Panc1 (cell line): ENCODE data around the gene CPSF2. TPM values are rescaled to one million over a fixed set of nuclear protein-coding genes. Genes with fewer than 3 reads are reported as not detected.

Experiments used
- ATAC-seq: fragments of 200-7000 bp; cut with Tn5 transposase; 2 replicates; pipeline ENCODE4 v1.9.1; 2020; ENCODE audit warnings: mild to moderate bottlenecking, moderate library complexity
- BruUV-seq: library from RNA; stranded (reverse); fragments of 400-500 nt; replicated peaks from 2 replicates; lab custom pipeline; 2021; lab: Mats Ljungman, UMichigan
- CTCF ChIA-PET: fragments of 300-600 bp; sonication (Branson Sonifier 250); formaldehyde crosslinking; loops from one replicate; lab custom pipeline; 2022; ENCODE audit warnings: antibody characterized with exemption; lab: Charles Lee
- POLR2A ChIA-PET: fragments of 300-600 bp; sonication (Branson Sonifier 250); formaldehyde crosslinking; loops from one replicate; lab custom pipeline; 2022; ENCODE audit warnings: antibody characterized with exemption; lab: Charles Lee
- DNase-seq: peaks from one replicate; pipeline ENCODE4 v3.0.0-alpha.2; 2010; ENCODE audit warnings: low read depth, low spot score
- H3K27ac ChIP-seq: 2 replicates; pipeline ENCODE4 v1.5.1; 2011; ENCODE audit warnings: mild to moderate bottlenecking, low read length, inconsistent platforms
- H3K27me3 ChIP-seq: fragments of 200-500 bp; sonication (Bioruptor generic); 2 replicates; pipeline ENCODE4 v1.6.0; 2014; ENCODE audit warnings: low read length, inconsistent platforms; ENCODE audit not compliant: control insufficient read depth, insufficient read depth
- H3K36me3 ChIP-seq: fragments of 200-500 bp; sonication (Bioruptor generic); 2 replicates; pipeline ENCODE4 v1.5.1; 2014; ENCODE audit warnings: inconsistent platforms, mild to moderate bottlenecking, low read length, moderate library complexity; ENCODE audit not compliant: control insufficient read depth, insufficient read depth
- H3K4me1 ChIP-seq: 2 replicates; pipeline ENCODE4 v1.5.1; 2011; ENCODE audit warnings: inconsistent platforms, mild to moderate bottlenecking, low read length, moderate library complexity; ENCODE audit not compliant: control insufficient read depth, insufficient read depth
- H3K4me3 ChIP-seq, 2 experiments: 2 replicates each; pipeline ENCODE4 v1.5.1; 2011 to 2012; ENCODE audit warnings: low read depth in 2 of 2, low read length in 2 of 2, mild to moderate bottlenecking in 2 of 2, inconsistent platforms in 1 of 2, moderate library complexity in 1 of 2
- H3K9me3 ChIP-seq: fragments of 200-500 bp; sonication (Bioruptor generic); 2 replicates; pipeline ENCODE4 v1.5.1; 2014; ENCODE audit warnings: low read depth, mild to moderate bottlenecking, inconsistent platforms, low read length, moderate library complexity; ENCODE audit not compliant: control insufficient read depth, insufficient read depth
- CTCF ChIP-seq: fragments of 450-650 bp; IDR thresholded peaks from 2 replicates; pipeline ENCODE4 v1.5.1; 2017; ENCODE audit warnings: mild to moderate bottlenecking
- POLR2AphosphoS5 ChIP-seq: IDR thresholded peaks from 2 replicates; pipeline ENCODE4 v1.6.1; 2012; ENCODE audit warnings: mild to moderate bottlenecking, low read depth, low read length, moderate library complexity
- SIN3A ChIP-seq: IDR thresholded peaks from 2 replicates; pipeline ENCODE4 v1.6.1; 2012; ENCODE audit warnings: low read depth, mild to moderate bottlenecking, low read length, moderate library complexity, borderline replicate concordance; ENCODE audit not compliant: insufficient read depth
- TCF7L2 ChIP-seq: IDR thresholded peaks from 2 replicates; pipeline ENCODE4 v1.6.1; 2011; ENCODE audit warnings: mild to moderate bottlenecking, low read depth, low read length, inconsistent platforms
- in situ Hi-C: cut with HindIII; loops from 2 replicates; pipeline ENCODE4 v1.10.0; 2016; ENCODE audit warnings: low sequenced_read_pairs, low pct_unique_long_range_greater_than_20kb
- intact Hi-C: fragments of 100-400 bp; cut with micrococcal nuclease; formaldehyde crosslinking; loops from one replicate; pipeline ENCODE4 v1.10.0; 2022; ENCODE audit not compliant: unreplicated experiment
- total RNA-seq: library from RNA; stranded (reverse); gene quantifications from one replicate; pipeline ENCODE4 v1.2.1, GENCODE V29; 2021; ENCODE audit not compliant: unreplicated experiment
- TF ChIP-seq, protein P1 (sequence below), 2 experiments: IDR thresholded peaks; 2 replicates each; pipeline ENCODE4 v1.6.1; 2011 to 2012; ENCODE audit warnings: low read depth in 2 of 2, control low read depth in 1 of 2, low read length in 1 of 2, mild to moderate bottlenecking in 1 of 2, moderate library complexity in 1 of 2; ENCODE audit not compliant: insufficient read depth in 1 of 2

CPSF2 gene
- total RNA-seq, 1 experiment from 2014 or later = 62.0 TPM

DNA sequence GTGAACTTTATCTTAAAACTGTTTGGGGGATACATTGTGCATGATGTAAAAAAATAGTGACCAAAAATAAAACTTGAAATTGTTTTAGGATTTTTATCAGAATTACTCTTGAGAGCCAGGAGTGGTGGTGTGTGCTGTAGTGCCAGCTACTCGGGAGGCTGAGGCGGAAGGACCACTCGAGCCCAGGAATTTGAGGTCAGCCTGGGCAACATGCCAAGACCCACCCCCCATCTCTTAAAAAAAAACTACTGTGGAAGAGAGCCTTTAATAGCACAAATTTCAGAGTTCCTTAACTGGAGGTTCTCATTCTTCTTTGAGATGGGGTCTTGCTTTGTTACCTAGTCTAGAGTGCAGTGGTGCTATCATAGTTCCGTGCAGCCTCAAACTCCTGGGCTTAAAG, 21.5 kb downstream of the CPSF2 start:
- BruUV-seq = no TSS peak
- TF ChIP-seq, protein P1, sequence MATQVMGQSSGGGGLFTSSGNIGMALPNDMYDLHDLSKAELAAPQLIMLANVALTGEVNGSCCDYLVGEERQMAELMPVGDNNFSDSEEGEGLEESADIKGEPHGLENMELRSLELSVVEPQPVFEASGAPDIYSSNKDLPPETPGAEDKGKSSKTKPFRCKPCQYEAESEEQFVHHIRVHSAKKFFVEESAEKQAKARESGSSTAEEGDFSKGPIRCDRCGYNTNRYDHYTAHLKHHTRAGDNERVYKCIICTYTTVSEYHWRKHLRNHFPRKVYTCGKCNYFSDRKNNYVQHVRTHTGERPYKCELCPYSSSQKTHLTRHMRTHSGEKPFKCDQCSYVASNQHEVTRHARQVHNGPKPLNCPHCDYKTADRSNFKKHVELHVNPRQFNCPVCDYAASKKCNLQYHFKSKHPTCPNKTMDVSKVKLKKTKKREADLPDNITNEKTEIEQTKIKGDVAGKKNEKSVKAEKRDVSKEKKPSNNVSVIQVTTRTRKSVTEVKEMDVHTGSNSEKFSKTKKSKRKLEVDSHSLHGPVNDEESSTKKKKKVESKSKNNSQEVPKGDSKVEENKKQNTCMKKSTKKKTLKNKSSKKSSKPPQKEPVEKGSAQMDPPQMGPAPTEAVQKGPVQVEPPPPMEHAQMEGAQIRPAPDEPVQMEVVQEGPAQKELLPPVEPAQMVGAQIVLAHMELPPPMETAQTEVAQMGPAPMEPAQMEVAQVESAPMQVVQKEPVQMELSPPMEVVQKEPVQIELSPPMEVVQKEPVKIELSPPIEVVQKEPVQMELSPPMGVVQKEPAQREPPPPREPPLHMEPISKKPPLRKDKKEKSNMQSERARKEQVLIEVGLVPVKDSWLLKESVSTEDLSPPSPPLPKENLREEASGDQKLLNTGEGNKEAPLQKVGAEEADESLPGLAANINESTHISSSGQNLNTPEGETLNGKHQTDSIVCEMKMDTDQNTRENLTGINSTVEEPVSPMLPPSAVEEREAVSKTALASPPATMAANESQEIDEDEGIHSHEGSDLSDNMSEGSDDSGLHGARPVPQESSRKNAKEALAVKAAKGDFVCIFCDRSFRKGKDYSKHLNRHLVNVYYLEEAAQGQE (IDR thresholded peaks at IDR 0.05; ENCODE audit: insufficient read depth in 1 of 2, low read depth in 2 of 2, low read length in 1 of 2) = no peak
- TF ChIP-seq TCF7L2 (no peak), SIN3A (no peak), CTCF (no peak), POLR2AphosphoS5 (no peak)
- H3K4me1 ChIP-seq = no peaks in the 10 kb centered on the region
- ChIA-PET POLR2A (no interaction called here), CTCF (no interaction called here)
- no peaks in the 10 kb centered on the region for H3K9me3 ChIP-seq
- no peak for DNase-seq
- peaks cover 30% of the 10 kb centered on the region for H3K36me3 ChIP-seq
- no peaks in the 10 kb centered on the region for H3K27me3 ChIP-seq
- H3K4me3 ChIP-seq = no peak overlapping the region
- in situ Hi-C loops = no loop called here
- intact Hi-C loops = no loop called here
- H3K27ac ChIP-seq = no peak overlapping the region
- no peak for ATAC-seq

DNA sequence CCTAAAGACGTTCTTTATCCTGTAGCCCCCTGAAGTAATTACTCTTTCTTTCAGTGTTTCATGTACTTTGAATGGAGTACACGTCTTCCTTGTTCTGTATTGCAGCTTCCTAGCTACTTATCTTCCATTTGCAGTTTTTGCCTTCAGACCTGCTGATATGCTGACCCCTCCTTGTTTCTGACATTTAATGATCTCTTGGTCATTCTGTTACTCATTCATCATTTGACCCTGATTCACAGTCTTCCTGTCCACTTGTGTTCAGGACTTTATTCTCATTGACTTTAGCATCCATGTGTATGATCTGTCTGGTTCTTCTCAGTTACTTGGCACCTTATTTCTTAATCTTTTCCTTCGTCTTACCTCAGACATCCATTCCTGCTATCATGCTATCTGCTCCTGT, 22.2 kb downstream of the CPSF2 start:
- Histone ChIP-seq H3K4me3 (no peak overlapping the region), H3K27me3 (no peaks in the 10 kb centered on the region), H3K4me1 (no peaks in the 10 kb centered on the region), H3K27ac (no peak overlapping the region), H3K36me3 (peaks cover 32% of the 10 kb centered on the region), H3K9me3 (no peaks in the 10 kb centered on the region)
- in situ Hi-C loops = no loop called here
- DNase-seq (no peak), ATAC-seq (no peak)
- ChIA-PET CTCF (no interaction called here), POLR2A (no interaction called here)
- intact Hi-C loops = no loop called here
- no peak for TF ChIP-seq TCF7L2
- no peak for TF ChIP-seq SIN3A
- no peak for TF ChIP-seq CTCF
- TF ChIP-seq, protein P1 (IDR thresholded peaks at IDR 0.05; ENCODE audit: insufficient read depth in 1 of 2, low read depth in 2 of 2, low read length in 1 of 2) = no peak
- no peak for TF ChIP-seq POLR2AphosphoS5
- BruUV-seq = no TSS peak
